ENCODE measurements around the gene CPSF6.

DNA sequence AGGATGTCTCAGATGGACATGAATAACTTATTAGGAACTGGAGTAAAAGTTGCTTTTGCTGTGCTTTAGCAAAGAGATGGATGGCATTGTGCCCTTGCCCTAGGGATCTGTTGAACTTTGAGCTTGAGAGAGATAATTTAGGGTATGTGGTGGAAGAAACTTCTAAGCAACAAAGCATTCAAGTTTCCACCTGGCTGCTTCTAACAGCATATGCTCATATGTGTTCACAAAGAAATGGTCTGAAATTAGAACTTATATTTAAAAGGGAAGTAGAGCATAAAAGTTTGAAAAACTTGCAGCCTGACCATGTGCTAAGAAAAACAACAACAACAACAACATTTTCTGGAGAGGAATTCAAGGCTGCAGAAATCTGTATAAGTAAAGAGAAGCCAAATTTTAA, 7.9 kb upstream of the CPSF6 start:
- TF ChIP-seq POLR2AphosphoS5 (IDR thresholded peaks at IDR 0.05; ENCODE audit: insufficient read depth in 1 of 2, low read depth in 1 of 2), result no peak
- TF ChIP-seq, protein P1, sequence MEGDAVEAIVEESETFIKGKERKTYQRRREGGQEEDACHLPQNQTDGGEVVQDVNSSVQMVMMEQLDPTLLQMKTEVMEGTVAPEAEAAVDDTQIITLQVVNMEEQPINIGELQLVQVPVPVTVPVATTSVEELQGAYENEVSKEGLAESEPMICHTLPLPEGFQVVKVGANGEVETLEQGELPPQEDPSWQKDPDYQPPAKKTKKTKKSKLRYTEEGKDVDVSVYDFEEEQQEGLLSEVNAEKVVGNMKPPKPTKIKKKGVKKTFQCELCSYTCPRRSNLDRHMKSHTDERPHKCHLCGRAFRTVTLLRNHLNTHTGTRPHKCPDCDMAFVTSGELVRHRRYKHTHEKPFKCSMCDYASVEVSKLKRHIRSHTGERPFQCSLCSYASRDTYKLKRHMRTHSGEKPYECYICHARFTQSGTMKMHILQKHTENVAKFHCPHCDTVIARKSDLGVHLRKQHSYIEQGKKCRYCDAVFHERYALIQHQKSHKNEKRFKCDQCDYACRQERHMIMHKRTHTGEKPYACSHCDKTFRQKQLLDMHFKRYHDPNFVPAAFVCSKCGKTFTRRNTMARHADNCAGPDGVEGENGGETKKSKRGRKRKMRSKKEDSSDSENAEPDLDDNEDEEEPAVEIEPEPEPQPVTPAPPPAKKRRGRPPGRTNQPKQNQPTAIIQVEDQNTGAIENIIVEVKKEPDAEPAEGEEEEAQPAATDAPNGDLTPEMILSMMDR (IDR thresholded peaks at IDR 0.05), result no peak
